Left ventricle myocardium inferior (tissue), 1 donor: ENCODE results near the gene LRP3. TPM values are rescaled to one million over a fixed set of nuclear protein-coding genes. Genes with fewer than 3 reads are reported as not detected.

Experiments used
- DNase-seq: peaks from one replicate; pipeline ENCODE4 v3.0.0-alpha.2; 2020
- H3K27ac ChIP-seq: fragments of 200-600 bp; replicated peaks from 2 replicates; pipeline ENCODE4 v1.8.0; 2021
- H3K27me3 ChIP-seq: fragments of 200-600 bp; 2 replicates; pipeline ENCODE4 v1.8.0; 2021; ENCODE audit warnings: low read depth
- H3K36me3 ChIP-seq: fragments of 200-600 bp; 2 replicates; pipeline ENCODE4 v1.8.0; 2021
- H3K4me1 ChIP-seq: fragments of 200-600 bp; 2 replicates; pipeline ENCODE4 v1.8.0; 2021
- H3K4me3 ChIP-seq: fragments of 200-600 bp; 2 replicates; pipeline ENCODE4 v1.8.0; 2021; ENCODE audit warnings: mild to moderate bottlenecking, moderate library complexity
- H3K9me3 ChIP-seq: fragments of 200-600 bp; replicated peaks from 2 replicates; pipeline ENCODE4 v1.8.0; 2021
- intact Hi-C: fragments of 100-400 bp; cut with micrococcal nuclease; formaldehyde crosslinking; loops from one replicate; pipeline ENCODE4 v1.11.0; 2022
- long read RNA-seq: library from polyadenylated mRNA; unstranded; transcript quantifications from one replicate; pipeline ENCODE4 v2.0.0, GENCODE V29; 2021
- total RNA-seq: library from RNA; stranded (reverse); fragmentation: NEBNext Ultra II Directional; extraction: Animal tissue kit (Norgen Biotek cat#: 25700); gene quantifications from one replicate; pipeline ENCODE4 v1.2.1, GENCODE V29; 2021
- TF ChIP-seq, protein P1 (sequence below): fragments of 200-600 bp; IDR thresholded peaks from 2 replicates; pipeline ENCODE4 v1.8.0; 2021; ENCODE audit warnings: antibody characterized with exemption, mild to moderate bottlenecking, borderline replicate concordance
- donor health status: DM: no; HTN: yes; CAD: no; lungs with severe emphysema.

Gene LRP3, protein sequence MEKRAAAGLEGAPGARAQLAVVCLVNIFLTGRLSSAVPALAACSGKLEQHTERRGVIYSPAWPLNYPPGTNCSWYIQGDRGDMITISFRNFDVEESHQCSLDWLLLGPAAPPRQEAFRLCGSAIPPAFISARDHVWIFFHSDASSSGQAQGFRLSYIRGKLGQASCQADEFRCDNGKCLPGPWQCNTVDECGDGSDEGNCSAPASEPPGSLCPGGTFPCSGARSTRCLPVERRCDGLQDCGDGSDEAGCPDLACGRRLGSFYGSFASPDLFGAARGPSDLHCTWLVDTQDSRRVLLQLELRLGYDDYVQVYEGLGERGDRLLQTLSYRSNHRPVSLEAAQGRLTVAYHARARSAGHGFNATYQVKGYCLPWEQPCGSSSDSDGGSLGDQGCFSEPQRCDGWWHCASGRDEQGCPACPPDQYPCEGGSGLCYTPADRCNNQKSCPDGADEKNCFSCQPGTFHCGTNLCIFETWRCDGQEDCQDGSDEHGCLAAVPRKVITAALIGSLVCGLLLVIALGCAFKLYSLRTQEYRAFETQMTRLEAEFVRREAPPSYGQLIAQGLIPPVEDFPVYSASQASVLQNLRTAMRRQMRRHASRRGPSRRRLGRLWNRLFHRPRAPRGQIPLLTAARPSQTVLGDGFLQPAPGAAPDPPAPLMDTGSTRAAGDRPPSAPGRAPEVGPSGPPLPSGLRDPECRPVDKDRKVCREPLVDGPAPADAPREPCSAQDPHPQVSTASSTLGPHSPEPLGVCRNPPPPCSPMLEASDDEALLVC
- 20.8 TPM for total RNA-seq
- long read RNA-seq, transcript LRP3-203 (3 exons, 3,278 nt) = minor isoform, 18 of 169 reads
- long read RNA-seq, transcript LRP3-201 (7 exons, 3,807 nt) = major isoform, 102 of 169 reads
- long read RNA-seq, partial matches to known transcripts = 18 of 169 reads
- long read RNA-seq, other reads (novel, unspliced or antisense) = 31 of 169 reads

DNA sequence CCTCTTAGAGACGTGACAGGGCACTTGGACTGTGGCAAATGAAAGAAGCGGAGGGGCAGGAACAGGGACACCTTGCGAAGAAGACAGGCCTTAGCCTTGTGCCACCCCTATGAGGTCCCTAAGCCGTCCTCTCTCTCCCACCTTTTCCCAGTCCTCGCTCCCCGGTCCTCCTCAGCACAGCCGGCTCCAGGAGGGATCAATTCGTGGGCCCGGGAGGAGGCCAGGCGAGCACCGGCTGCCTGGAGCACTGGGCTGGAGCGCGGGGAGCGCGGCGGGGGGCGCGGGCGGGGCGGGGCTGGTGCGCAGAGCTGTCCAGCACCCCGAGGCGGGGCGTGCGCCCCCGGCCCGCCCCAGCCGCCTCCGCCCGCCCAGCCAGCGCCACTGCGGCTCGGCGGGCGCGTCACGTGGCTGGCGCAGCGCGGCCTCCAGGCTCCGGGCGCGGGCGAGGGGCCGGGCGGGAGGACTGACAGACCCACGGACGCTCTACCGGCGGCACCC lies at the start of gene LRP3:
TSS of gene LRP3 (plus strand) at position 466 of the 498 bp plus-strand sequence. CDS start 456 bp downstream, outside the sequence.
- H3K27ac ChIP-seq = peak within 1 kb of the TSS; percentile 54
- peak; percentile 60 for DNase-seq
- intact Hi-C loops = no loop called here

DNA sequence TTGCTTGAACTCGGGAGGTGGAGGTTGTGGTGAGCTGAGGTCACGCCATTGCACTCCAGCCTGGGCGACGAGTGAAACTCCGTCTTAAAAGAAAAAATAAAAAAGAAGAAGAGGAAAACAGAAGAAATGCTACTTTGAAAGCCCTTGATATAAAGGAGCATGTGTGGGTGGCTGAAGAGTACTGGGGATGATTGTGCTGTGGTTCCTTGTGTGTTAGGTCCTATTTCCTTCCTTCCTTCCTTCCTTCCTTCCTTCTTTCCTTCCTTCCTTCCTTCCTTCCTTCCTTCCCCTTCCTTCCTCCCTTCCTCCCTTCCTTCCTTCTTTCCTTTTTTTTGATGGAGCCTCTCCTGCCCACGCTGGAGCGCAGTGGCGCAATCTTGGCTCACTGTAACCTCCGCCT lies 47.9 kb upstream of the LRP3 start:
- Histone ChIP-seq H3K4me3 (no peak overlapping the region), H3K27ac (no peak overlapping the region), H3K27me3 (peaks cover 13% of the 10 kb centered on the region), H3K4me1 (peaks cover 8% of the 10 kb centered on the region), H3K36me3 (no peaks in the 10 kb centered on the region), H3K9me3 (no peaks in the 10 kb centered on the region)
- TF ChIP-seq, protein P1, sequence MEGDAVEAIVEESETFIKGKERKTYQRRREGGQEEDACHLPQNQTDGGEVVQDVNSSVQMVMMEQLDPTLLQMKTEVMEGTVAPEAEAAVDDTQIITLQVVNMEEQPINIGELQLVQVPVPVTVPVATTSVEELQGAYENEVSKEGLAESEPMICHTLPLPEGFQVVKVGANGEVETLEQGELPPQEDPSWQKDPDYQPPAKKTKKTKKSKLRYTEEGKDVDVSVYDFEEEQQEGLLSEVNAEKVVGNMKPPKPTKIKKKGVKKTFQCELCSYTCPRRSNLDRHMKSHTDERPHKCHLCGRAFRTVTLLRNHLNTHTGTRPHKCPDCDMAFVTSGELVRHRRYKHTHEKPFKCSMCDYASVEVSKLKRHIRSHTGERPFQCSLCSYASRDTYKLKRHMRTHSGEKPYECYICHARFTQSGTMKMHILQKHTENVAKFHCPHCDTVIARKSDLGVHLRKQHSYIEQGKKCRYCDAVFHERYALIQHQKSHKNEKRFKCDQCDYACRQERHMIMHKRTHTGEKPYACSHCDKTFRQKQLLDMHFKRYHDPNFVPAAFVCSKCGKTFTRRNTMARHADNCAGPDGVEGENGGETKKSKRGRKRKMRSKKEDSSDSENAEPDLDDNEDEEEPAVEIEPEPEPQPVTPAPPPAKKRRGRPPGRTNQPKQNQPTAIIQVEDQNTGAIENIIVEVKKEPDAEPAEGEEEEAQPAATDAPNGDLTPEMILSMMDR = no peak
- no peak for DNase-seq
- intact Hi-C loops = no loop called here

More for the DNA sequence above, at the start of gene LRP3:
- Histone ChIP-seq H3K27me3 (peaks cover 14% of the 10 kb centered on the region), H3K9me3 (no peaks in the 10 kb centered on the region), H3K4me1 (peaks cover 14% of the 10 kb centered on the region), H3K36me3 (no peaks in the 10 kb centered on the region), H3K4me3 (peak within 1 kb of the TSS; percentile 75)
- TF ChIP-seq, protein P1 = no peak

DNA sequence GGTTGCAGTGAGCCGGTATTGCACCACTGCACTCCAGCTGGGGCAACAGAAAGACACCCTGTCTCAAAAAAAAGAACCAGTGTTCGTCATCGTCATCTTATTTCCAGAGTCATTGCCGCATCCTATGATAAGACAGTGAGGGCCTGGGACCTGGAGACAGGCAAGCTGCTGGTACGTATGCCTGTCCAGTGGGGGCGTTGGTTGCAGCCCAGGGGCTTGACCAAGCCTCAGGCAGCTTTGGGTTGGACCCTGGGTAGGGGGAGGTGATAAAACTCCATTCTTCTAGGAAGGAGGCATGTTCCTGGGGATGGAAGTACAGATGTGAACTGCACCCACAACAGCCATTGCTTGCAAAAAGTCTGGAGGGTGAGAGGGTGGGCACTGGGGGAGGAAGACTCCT lies 46.6 kb upstream of the LRP3 start:
- no peaks in the 10 kb centered on the region for H3K36me3 ChIP-seq
- H3K4me1 ChIP-seq = peaks cover 8% of the 10 kb centered on the region
- DNase-seq = no peak
- H3K4me3 ChIP-seq = no peak overlapping the region
- H3K27me3 ChIP-seq = peaks cover 4% of the 10 kb centered on the region
- H3K27ac ChIP-seq = no peak overlapping the region
- intact Hi-C loops = no loop called here
- H3K9me3 ChIP-seq = no peaks in the 10 kb centered on the region
- TF ChIP-seq, protein P1 = no peak

DNA sequence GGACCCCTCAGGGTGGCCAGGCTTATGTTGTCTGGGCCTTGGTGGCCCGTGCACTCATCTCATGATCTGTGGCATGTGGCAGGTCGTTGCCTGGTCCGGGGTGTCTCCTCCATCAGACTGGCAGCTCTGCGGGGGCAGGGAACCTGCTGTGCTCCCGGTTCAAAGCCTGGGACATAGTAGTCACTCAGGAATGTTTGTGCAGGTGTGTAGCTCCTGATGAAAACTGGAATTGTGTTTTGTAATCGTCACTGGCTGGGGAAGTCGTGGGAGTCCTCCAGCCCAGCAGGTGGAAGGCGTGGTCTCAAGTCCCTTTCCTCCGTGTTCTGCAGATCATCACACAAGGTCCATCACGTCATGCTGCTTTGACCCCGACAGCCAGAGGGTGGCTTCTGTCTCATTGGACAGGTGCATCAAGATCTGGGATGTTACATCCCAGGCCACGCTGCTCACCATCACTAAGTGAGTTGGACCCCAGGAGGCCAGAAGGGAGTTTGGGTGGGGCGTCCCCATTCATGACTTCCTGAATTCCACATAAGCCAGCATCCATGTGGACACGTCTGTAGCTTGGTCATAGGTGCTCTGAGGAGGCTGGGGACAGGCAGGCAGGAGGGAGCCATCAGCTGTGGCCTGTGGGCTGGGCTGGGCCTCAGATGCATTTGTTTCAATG lies 43.1 kb upstream of the LRP3 start:
- Histone ChIP-seq H3K9me3 (no peaks in the 10 kb centered on the region), H3K36me3 (no peaks in the 10 kb centered on the region)
- intact Hi-C loops = no loop called here

More for the DNA sequence above, 43.1 kb upstream of the LRP3 start:
- no peaks in the 10 kb centered on the region for H3K4me1 ChIP-seq
- H3K27me3 ChIP-seq = no peaks in the 10 kb centered on the region
- no peak overlapping the region for H3K27ac ChIP-seq
- no peak overlapping the region for H3K4me3 ChIP-seq
- DNase-seq = no peak
- TF ChIP-seq, protein P1 = no peak
